Hindlimb muscle (tissue), 1 donor: Measurements from ENCODE around the gene AKAP3. TPM values are rescaled to one million over a fixed set of nuclear protein-coding genes. Genes with fewer than 3 reads are reported as not detected.
A peak's percentile ranks its signal among the peaks of the same experiment; 100 is the strongest.

Experiments used
- DNase-seq: peaks from one replicate; pipeline ENCODE4 v3.0.0-alpha.2; 2013
- polyA plus RNA-seq: library from polyadenylated mRNA; unstranded; fragments of 120-200 nt; gene quantifications from one replicate; pipeline ENCODE4 v1.2.1, GENCODE V29; 2013; ENCODE audit not compliant: insufficient read length

Gene AKAP3
- polyA plus RNA-seq, result 1.0 TPM

- peak; percentile 87 for DNase-seq
Observed at GRCh38 chr12:4648501-4649357, at the start of gene AKAP3, which contains the start of gene NDUFA9. AKAP3 (minus strand) TSS chr12:4649051; CDS start chr12:4638196, 10,855 bp downstream. NDUFA9 (plus strand) TSS chr12:4649114; CDS start chr12:4649127, 13 bp downstream.

DNA sequence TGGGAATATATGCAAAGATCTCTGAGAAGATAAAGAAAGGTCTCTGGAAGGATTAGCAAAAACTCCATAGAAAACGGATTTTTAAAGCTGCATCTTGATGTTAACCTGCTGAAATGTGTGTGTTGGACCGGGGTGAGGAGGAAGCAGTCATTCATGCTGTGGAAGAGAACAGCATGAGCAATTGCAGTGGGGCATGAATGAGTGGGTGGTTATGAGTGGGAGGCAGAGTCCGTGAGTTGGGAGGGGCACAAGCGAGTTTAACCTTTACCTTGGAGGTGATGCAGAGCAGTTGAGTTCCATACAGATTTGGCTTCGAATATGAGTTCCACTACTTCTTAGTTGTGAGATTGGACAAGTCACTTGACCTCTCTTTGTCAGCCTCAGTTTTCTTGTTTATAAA lies 41.9 kb upstream of the AKAP3 start:
- DNase-seq, result no peak

DNA sequence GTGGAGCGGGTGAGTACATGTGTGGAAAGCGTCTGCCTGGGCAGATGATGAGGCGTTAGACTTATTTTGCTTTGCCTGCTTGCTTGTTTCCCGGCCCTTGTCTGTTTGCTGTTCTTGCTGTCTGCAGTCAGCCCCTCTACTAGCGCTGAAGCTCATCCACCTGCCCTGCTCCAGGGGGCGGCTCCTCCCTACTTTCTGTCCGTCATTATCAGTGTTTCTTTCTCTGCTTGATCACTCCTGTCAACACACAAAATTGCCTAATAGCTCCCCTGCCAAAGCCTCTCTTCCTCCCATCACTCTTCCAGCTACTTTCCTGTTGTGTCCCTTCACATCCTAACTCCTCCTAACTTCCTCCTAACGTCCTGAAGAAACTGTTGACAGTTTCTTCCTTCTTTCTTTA lies 36.5 kb upstream of the AKAP3 start:
- no peak for DNase-seq

GRCh38 chr12:4681732-4682131 lies 32.9 kb upstream of the AKAP3 start:
- DNase-seq, result no peak

DNA sequence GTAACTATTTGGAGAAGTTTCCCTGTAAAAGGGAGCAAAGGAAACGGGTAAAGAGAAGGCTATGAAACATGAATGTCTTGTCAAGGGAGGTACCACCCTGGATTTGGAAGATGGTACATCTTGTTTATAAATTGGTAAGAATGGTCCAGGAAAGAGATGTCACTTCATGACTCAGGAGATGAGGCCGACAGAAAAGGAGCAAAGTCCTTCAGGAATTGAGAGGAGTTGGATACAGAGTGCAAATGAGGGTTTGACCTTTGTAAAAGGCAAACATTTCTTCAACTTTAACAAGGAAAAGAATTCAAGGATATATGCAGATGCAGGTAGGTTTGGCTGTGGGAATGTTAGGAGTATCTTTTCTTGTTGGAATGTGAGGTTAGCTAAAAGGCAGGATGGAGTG lies 30.9 kb upstream of the AKAP3 start:
- no peak for DNase-seq

- no peak for DNase-seq
Observed at GRCh38 chr12:4665236-4665635, 16.4 kb upstream of the AKAP3 start.

- no peak for DNase-seq
Observed at GRCh38 chr12:4663971-4664505, 15.2 kb upstream of the AKAP3 start.

GRCh38 chr12:4653691-4654090 lies 4.8 kb upstream of the AKAP3 start:
- DNase-seq, result no peak

GRCh38 chr12:4653257-4653656 lies 4.4 kb upstream of the AKAP3 start:
- no peak for DNase-seq

- no peak for DNase-seq
Observed at GRCh38 chr12:4649358-4649661, 459 bp upstream of the AKAP3 start.

DNA sequence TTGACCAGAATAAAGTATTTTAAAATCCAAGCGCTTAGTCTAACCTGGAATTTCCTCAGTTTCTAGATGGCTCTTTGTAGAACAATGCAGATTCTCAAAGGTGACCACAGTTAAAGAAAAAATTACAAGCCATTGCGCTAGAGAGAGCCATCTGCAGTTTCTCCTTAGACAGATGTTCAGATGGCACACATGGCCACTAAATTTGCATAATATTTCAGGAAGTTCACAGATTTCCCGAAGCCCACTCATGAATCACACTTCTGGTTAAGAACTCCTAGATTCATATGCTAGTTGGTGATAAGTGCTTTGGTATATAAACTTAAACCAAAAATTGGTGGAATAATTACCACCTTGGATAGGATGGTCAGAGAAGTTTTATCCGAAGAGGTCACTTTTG lies 749 bp downstream of the AKAP3 start:
- DNase-seq, result no peak

DNA sequence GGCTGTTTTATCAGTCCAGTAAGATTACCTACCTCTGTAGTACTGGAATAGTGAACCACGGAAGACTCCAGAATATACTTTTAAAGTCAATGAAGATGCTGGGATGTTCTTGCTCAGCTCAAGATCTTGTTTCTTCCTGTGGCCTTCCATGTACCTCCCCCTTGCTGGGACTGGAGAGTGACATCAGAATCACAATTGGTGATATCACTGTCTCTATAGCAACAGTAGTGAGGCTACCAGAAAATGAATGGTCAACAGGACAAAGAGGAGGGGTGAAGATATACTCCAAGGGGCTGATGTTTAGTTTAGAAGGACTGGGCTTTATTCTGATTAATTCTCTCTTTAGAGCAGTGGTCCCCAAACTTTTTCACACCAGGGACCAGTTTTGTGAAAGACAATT lies 3.8 kb downstream of the AKAP3 start:
- no peak for DNase-seq

- no peak for DNase-seq
Observed at GRCh38 chr12:4643747-4644146, 5.1 kb downstream of the AKAP3 start.

- no peak for DNase-seq
Observed at GRCh38 chr12:4630262-4630661, 18.6 kb downstream of the AKAP3 start.

- no peak for DNase-seq
Observed at GRCh38 chr12:4628406-4628805, 20.4 kb downstream of the AKAP3 start.

DNA sequence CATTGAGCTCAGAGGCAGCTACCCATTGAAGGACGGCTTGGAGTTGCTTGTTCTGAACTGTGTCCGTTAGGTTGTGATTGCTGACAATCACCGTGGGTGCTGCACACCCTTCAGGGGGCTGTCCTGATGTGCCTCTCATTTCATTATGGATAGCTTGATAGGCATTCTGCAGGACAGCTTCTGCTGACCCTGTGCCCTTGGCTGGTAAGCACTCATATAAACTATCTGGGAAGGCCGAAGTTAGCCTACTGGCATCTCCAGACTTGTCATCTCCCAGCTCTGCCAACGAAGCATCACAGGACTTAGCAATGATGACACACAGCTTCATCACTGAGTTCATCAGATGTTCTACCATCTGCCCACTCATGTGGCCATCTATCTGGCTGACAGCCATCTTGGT lies 22.3 kb downstream of the AKAP3 start:
- no peak for DNase-seq

GRCh38 chr12:4621511-4621910 lies 27.3 kb downstream of the AKAP3 start:
- no peak for DNase-seq

- no peak for DNase-seq
Observed at GRCh38 chr12:4615667-4616066, 33.2 kb downstream of the AKAP3 start.

DNA sequence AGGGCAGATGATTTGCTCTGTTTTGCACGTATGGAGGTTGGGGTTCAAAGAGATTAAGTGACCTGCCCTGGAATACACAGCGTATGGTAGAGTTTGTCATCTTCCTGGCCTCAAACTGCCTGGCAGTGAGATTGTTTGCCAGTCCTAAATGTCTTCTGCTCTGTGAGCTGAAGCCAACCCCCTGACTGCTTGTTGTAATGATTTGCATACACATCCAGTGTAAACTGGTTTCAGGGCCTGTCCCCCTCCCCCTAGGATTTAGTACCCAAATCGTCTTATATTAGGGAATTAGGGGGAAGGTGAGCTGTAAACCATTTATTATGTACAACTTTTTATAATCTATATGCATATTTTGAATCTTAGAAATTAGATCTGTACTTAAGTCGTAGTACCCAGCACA lies 38.4 kb downstream of the AKAP3 start:
- no peak for DNase-seq

- DNase-seq, result no peak
Observed at GRCh38 chr12:4609071-4609470, 39.8 kb downstream of the AKAP3 start.

DNA sequence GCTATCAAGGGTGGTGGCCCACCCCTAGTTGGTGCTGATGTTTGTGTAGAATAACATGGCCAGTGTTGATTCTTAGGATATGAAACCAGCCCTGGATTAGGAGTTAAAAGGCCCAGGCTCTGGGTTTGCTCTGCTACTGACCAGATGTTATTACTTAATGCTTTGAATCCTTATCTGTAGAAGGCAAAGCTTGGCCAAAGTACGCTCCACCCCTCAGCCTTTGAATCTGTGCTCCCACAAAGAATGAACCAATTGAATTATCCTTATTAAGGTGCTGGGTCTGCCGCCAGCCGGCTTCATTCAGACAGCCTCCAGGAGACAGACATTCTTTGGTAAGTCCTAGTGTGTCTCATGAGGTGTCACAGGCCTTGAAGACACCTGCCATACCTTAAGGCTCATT lies 41.8 kb downstream of the AKAP3 start:
- no peak for DNase-seq

- peak; percentile 67 for DNase-seq
Observed at GRCh38 chr12:4604684-4605193, 44.1 kb downstream of the AKAP3 start.

DNA sequence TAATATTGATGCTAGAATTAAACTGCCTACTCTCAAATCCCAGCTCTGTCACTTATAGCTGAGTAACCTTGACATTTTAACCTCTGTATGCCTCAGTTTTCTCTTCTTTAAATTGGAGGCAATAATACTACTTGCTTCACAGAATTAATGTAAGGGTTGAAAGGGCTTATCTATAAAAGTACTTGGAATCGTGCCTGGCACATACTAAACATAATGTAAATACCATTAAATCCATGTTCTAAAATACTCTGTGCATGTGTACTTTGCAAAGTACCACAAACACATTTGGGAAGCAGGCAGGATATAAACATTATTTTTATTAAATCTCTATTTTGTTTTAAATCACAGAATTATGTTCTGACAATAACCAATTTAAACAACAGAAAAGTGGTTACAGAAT lies 44.9 kb downstream of the AKAP3 start:
- DNase-seq, result no peak

GRCh38 chr12:4603421-4603820 lies 45.4 kb downstream of the AKAP3 start:
- no peak for DNase-seq
